Anterior cingulate cortex (tissue), 58 donors: ENCODE results near the gene SERTAD4.
"Not testable (repeated sequence)": the region's sequence is repeated elsewhere in the genome, so short reads cannot be mapped to it uniquely, and the experiment has no call there.

Experiments used
- DNase-seq, 58 donors: peaks; one replicate each; lab custom pipeline; 2025; lab: John Stamatoyannopoulos, UW

Gene SERTAD4

GRCh38 chr1:210254298-210254697 is 21.7 kb downstream of the SERTAD4 start:
- DNase-seq: no peak

GRCh38 chr1:210257698-210258529 is 25.3 kb downstream of the SERTAD4 start:
- no peak for DNase-seq

- no peak for DNase-seq
These were observed 27.0 kb downstream of the SERTAD4 start for GRCh38 chr1:210259561-210259960.

GRCh38 chr1:210260096-210260495 is 27.5 kb downstream of the SERTAD4 start:
- DNase-seq: no peak

GRCh38 chr1:210262167-210262896 is 29.7 kb downstream of the SERTAD4 start:
- DNase-seq: peak in 1 of 58 donors; percentile 13

GRCh38 chr1:210262897-210263272 is 30.3 kb downstream of the SERTAD4 start:
- no peak for DNase-seq

- DNase-seq: no peak
These were observed 31.4 kb downstream of the SERTAD4 start for GRCh38 chr1:210263963-210264362.

GRCh38 chr1:210264496-210265380 is 32.1 kb downstream of the SERTAD4 start:
- no peak for DNase-seq

- not testable (repeated sequence) for DNase-seq
These were observed 32.9 kb downstream of the SERTAD4 start for GRCh38 chr1:210265392-210265955.

GRCh38 chr1:210269981-210270380 is 37.4 kb downstream of the SERTAD4 start:
- no peak for DNase-seq

GRCh38 chr1:210272666-210273065 is 40.1 kb downstream of the SERTAD4 start:
- no peak for DNase-seq

- DNase-seq: no peak
These were observed 47.6 kb downstream of the SERTAD4 start for GRCh38 chr1:210280221-210280620.

- DNase-seq: no peak
These were observed 55.5 kb downstream of the SERTAD4 start for GRCh38 chr1:210288116-210288515.

GRCh38 chr1:210289248-210289647 is 56.7 kb downstream of the SERTAD4 start:
- no peak for DNase-seq

GRCh38 chr1:210291081-210291764 is 58.6 kb downstream of the SERTAD4 start:
- no peak for DNase-seq

- no peak for DNase-seq
These were observed 59.2 kb downstream of the SERTAD4 start for GRCh38 chr1:210291786-210292230.

- peak in 17 of 58 donors; percentile 3 to 41 (median 11) for DNase-seq
These were observed 59.8 kb downstream of the SERTAD4 start for GRCh38 chr1:210292231-210292871.

GRCh38 chr1:210293171-210293607 is 60.6 kb downstream of the SERTAD4 start:
- DNase-seq: no peak
